Esophagus muscularis mucosa (tissue), 4 donors: ENCODE data around the gene QSOX2. TPM values are rescaled to one million over a fixed set of nuclear protein-coding genes. Genes with fewer than 3 reads are reported as not detected.
A peak's percentile ranks its signal among the peaks of the same experiment; 100 is the strongest.
"Not testable (repeated sequence)": the region's sequence is repeated elsewhere in the genome, so short reads cannot be mapped to it uniquely, and the experiment has no call there.

ENCODE experiments used
- DNase-seq: peaks from one replicate; pipeline ENCODE4 v3.0.0-alpha.2; 2017; ENCODE audit errors: extremely low spot score
- H3K27ac ChIP-seq, 4 donors: fragments of 200-600 bp; sonication (generic); replicated peaks in 1 of 4; 1 replicate in 3 of 4; 2 replicates in 1 of 4; pipeline ENCODE4 v1.5.1; 2016 to 2019; ENCODE audit warnings: mild to moderate bottlenecking in 1 of 4
- H3K27me3 ChIP-seq, 4 donors: fragments of 200-600 bp; sonication (generic); one replicate each; pipeline versions ENCODE4 v1.5.1 to v1.6.0; 2016 to 2019
- H3K36me3 ChIP-seq, 4 donors: fragments of 200-600 bp; sonication (generic); one replicate each; pipeline ENCODE4 v1.5.1; 2016 to 2019
- H3K4me1 ChIP-seq, 4 donors: fragments of 200-600 bp; sonication (generic); one replicate each; pipeline ENCODE4 v1.5.1; 2016 to 2019
- H3K4me3 ChIP-seq, 4 donors: fragments of 200-600 bp; sonication (generic); 1 replicate in 2 of 4; 2 replicates in 2 of 4; pipeline ENCODE4 v1.5.1; 2016 to 2019; ENCODE audit warnings: mild to moderate bottlenecking in 4 of 4, moderate library complexity in 1 of 4
- H3K9me3 ChIP-seq, 4 donors: fragments of 200-600 bp; sonication (generic); 1 replicate in 3 of 4; 2 replicates in 1 of 4; pipeline ENCODE4 v1.5.1; 2016 to 2019
- CTCF ChIP-seq, 3 experiments: fragments of 200-600 bp in 2 of 3; fragments of 450-650 bp in 1 of 3; sonication (generic) in 2 of 3; IDR thresholded peaks; one replicate each; pipeline ENCODE4 v1.5.1; 2017 to 2019; ENCODE audit warnings: antibody characterized with exemption in 3 of 3, mild to moderate bottlenecking in 2 of 3, moderate library complexity in 1 of 3
- EP300 ChIP-seq: sonication (generic); formaldehyde crosslinking; IDR thresholded peaks from one replicate; pipeline ENCODE4 v1.6.1; 2017; ENCODE audit warnings: antibody characterized with exemption
- POLR2A ChIP-seq: fragments of 450-650 bp; IDR thresholded peaks from one replicate; pipeline ENCODE4 v1.6.1; 2017; ENCODE audit warnings: antibody characterized with exemption, moderate library complexity, mild to moderate bottlenecking, low read depth
- POLR2AphosphoS5 ChIP-seq, 2 donors: sonication (generic); formaldehyde crosslinking; IDR thresholded peaks; one replicate each; pipeline ENCODE4 v1.6.1; 2017; ENCODE audit warnings: antibody characterized with exemption in 2 of 2
- WGBS: methylation state at CpG from one replicate; pipeline ENCODE4 v1.1.5; 2018; 5-methylcytosine and 5-hydroxymethylcytosine counted together
- intact Hi-C: fragments of 100-400 bp; cut with DNase I; formaldehyde crosslinking; loops from one replicate; pipeline ENCODE4 v1.15.1; 2023
- total RNA-seq, 4 donors: library from RNA; depleted of rRNA; stranded (reverse); fragments of >200 nt; gene quantifications; one replicate each; pipeline versions ENCODE4 v1.1.0 to v1.2.1, GENCODE V29; 2016

The QSOX2 gene
- total RNA-seq, 4 donors from 2014 or later, result 5.4 to 7.6 (median 6.3) TPM

GRCh38 chr9:136270173-136270705 is 24.6 kb upstream of the QSOX2 start:
- Histone ChIP-seq H3K27me3 (peaks cover 0 to 19% (median 0%) of the 10 kb centered on the region in 4 donors), H3K27ac (no peak overlapping the region), H3K9me3 (no peaks in the 10 kb centered on the region), H3K4me3 (no peak overlapping the region), H3K4me1 (peaks cover 5 to 17% (median 14%) of the 10 kb centered on the region in 4 donors), H3K36me3 (no peaks in the 10 kb centered on the region)
- no peak for TF ChIP-seq EP300
- TF ChIP-seq POLR2AphosphoS5 (IDR thresholded peaks at IDR 0.05), result no peak
- no peak for TF ChIP-seq CTCF (IDR thresholded peaks at IDR 0.05)
- no peak for TF ChIP-seq POLR2A
- 83% methylated on average over 13 of the region's 13 CpGs for WGBS
- intact Hi-C loops, result no loop called here
- DNase-seq, result no peak

GRCh38 chr9:136268735-136269134 is 23.1 kb upstream of the QSOX2 start:
- no peak overlapping the region for H3K4me3 ChIP-seq
- WGBS, result 67% methylated on average over 5 of the region's 6 CpGs
- H3K36me3 ChIP-seq, result no peaks in the 10 kb centered on the region
- intact Hi-C loops, result no loop called here
- no peak for TF ChIP-seq POLR2A
- TF ChIP-seq EP300, result no peak
- TF ChIP-seq CTCF (IDR thresholded peaks at IDR 0.05), result no peak
- no peak for TF ChIP-seq POLR2AphosphoS5 (IDR thresholded peaks at IDR 0.05)
- peaks cover 0 to 6% (median 0%) of the 10 kb centered on the region in 4 donors for H3K27me3 ChIP-seq
- H3K4me1 ChIP-seq, result peaks cover 5 to 17% (median 14%) of the 10 kb centered on the region in 4 donors
- H3K27ac ChIP-seq, result no peak overlapping the region
- no peak for DNase-seq
- no peaks in the 10 kb centered on the region for H3K9me3 ChIP-seq

- no peak for TF ChIP-seq POLR2AphosphoS5 (IDR thresholded peaks at IDR 0.05)
- TF ChIP-seq CTCF (IDR thresholded peaks at IDR 0.05), result no peak
- TF ChIP-seq EP300, result no peak
- no peak for TF ChIP-seq POLR2A
- peaks cover 0 to 6% (median 0%) of the 10 kb centered on the region in 4 donors for H3K27me3 ChIP-seq
- no peaks in the 10 kb centered on the region for H3K9me3 ChIP-seq
- H3K27ac ChIP-seq, result no peak overlapping the region
- WGBS, result 50% methylated on average over 6 of the region's 6 CpGs
- H3K4me1 ChIP-seq, result peaks cover 5 to 17% (median 14%) of the 10 kb centered on the region in 4 donors
- no peaks in the 10 kb centered on the region for H3K36me3 ChIP-seq
- no peak for DNase-seq
- intact Hi-C loops, result no loop called here
- H3K4me3 ChIP-seq, result no peak overlapping the region
Measured at GRCh38 chr9:136268318-136268717, 22.7 kb upstream of the QSOX2 start.

- H3K4me3 ChIP-seq, result peak overlapping the region; percentile 54 to 68 (median 58)
- peak; percentile 94 for DNase-seq
- H3K27ac ChIP-seq, result peak overlapping the region; percentile 59 to 68 (median 64)
- no peaks in the 10 kb centered on the region for H3K36me3 ChIP-seq
- TF ChIP-seq CTCF (IDR thresholded peaks at IDR 0.05) (peak in 2 of 3 experiments; percentile 23 to 41), POLR2A (no peak), EP300 (no peak), POLR2AphosphoS5 (IDR thresholded peaks at IDR 0.05) (peak; percentile 45 to 71)
- WGBS, result 22% methylated on average over 20 of the region's 60 CpGs
- no peaks in the 10 kb centered on the region for H3K9me3 ChIP-seq
- intact Hi-C loops, result loop anchor here (1.0 kb wide), 1 partner anchor 22 kb away; the partner anchor contains the start of gene QSOX2
- peaks cover 5 to 17% (median 14%) of the 10 kb centered on the region in 4 donors for H3K4me1 ChIP-seq
- peaks cover 0 to 6% (median 0%) of the 10 kb centered on the region in 4 donors for H3K27me3 ChIP-seq
Measured at GRCh38 chr9:136267261-136268111, 21.9 kb upstream of the QSOX2 start.

GRCh38 chr9:136266641-136267040 is 21.0 kb upstream of the QSOX2 start:
- not testable (repeated sequence) for H3K27ac ChIP-seq
- intact Hi-C loops, result loop anchor here (1.0 kb wide), 1 partner anchor 21 kb away; the partner anchor contains the start of gene QSOX2

More at GRCh38 chr9:136266641-136267040, 21.0 kb upstream of the QSOX2 start:
- H3K36me3 ChIP-seq, H3K27me3 ChIP-seq, DNase-seq, H3K9me3 ChIP-seq: not testable (repeated sequence)
- Histone ChIP-seq H3K4me3 (peak overlapping the region; percentile 54 to 68 (median 58)), H3K4me1 (peaks cover 5 to 17% (median 14%) of the 10 kb centered on the region in 4 donors)
- 93% methylated on average over 18 of the region's 18 CpGs for WGBS
